OCI-LY3 (cell line): Measurements from ENCODE around the gene SLC35F6.

Source experiments
- H2AFZ ChIP-seq: fragments of 200-600, 300-600 bp; shearing (Covaris generic); 2 replicates; pipeline ENCODE4 v1.6.0; 2014; ENCODE audit warnings: antibody characterized with exemption, low read depth, low read length
- H3K27ac ChIP-seq: fragments of 200-600, 300-600 bp; sonication (generic); 2 replicates; pipeline ENCODE4 v1.5.1; 2014; ENCODE audit warnings: mild to moderate bottlenecking, low read length, moderate library complexity, mixed read lengths
- H3K27me3 ChIP-seq: fragments of 200-600, 300-600 bp; sonication (generic); 2 replicates; pipeline ENCODE4 v1.6.1; 2014; ENCODE audit warnings: low read depth, low read length, mixed read lengths
- H3K36me3 ChIP-seq: fragments of 200-600, 300-600 bp; sonication (generic); replicated peaks from 2 replicates; pipeline ENCODE3; 2014; ENCODE audit warnings: low read depth, low read length, mixed read lengths
- H3K4me1 ChIP-seq: fragments of 300-600, 200-600 bp; sonication (generic); 2 replicates; pipeline ENCODE4 v1.6.1; 2014; ENCODE audit warnings: low read length, mixed read lengths
- H3K4me2 ChIP-seq: fragments of 200-600, 300-600 bp; sonication (generic); 2 replicates; pipeline ENCODE4 v1.6.1; 2014; ENCODE audit warnings: low read length, mixed read lengths
- H3K4me3 ChIP-seq: fragments of 300-600, 200-600 bp; sonication (generic); 2 replicates; pipeline ENCODE4 v1.5.1; 2014; ENCODE audit warnings: antibody characterized with exemption, mild to moderate bottlenecking, low read length, moderate library complexity
- H3K79me2 ChIP-seq: fragments of 300-600, 200-600 bp; shearing (Covaris generic); 2 replicates; pipeline ENCODE4 v1.6.1; 2014; ENCODE audit warnings: mild to moderate bottlenecking, low read length, mixed read lengths
- H3K9ac ChIP-seq: fragments of 300-600, 200-600 bp; shearing (Covaris generic); 2 replicates; pipeline ENCODE4 v1.6.0; 2014; ENCODE audit warnings: mild to moderate bottlenecking, low read length, moderate library complexity
- H3K9me3 ChIP-seq: fragments of 200-600, 300-600 bp; shearing (Covaris generic); 2 replicates; pipeline ENCODE4 v1.6.1; 2014; ENCODE audit warnings: low read length, mixed read lengths; ENCODE audit not compliant: insufficient read depth
- H4K20me1 ChIP-seq: fragments of 200-600, 300-600 bp; sonication (generic); 2 replicates; pipeline ENCODE4 v1.6.1; 2016; ENCODE audit warnings: low read length, mixed read lengths; ENCODE audit not compliant: insufficient read depth
- CTCF ChIP-seq: fragments of 200-600, 300-600 bp; sonication (generic); IDR thresholded peaks from 2 replicates; pipeline ENCODE4 v1.5.1; 2014; ENCODE audit warnings: antibody characterized with exemption, low read length, low read depth
- EZH2phosphoT487 ChIP-seq: fragments of 200-600 bp; shearing (Covaris generic); IDR thresholded peaks from 2 replicates; pipeline ENCODE4 v1.6.1; 2018; ENCODE audit warnings: antibody characterized with exemption, mixed run types, low read depth

SLC35F6 gene

GRCh38 chr2:26769089-26769761 is 5.1 kb downstream of the SLC35F6 start:
- H4K20me1 ChIP-seq, result peaks cover 6% of the 10 kb centered on the region; the same call in 1 of the 2 replicates
- no peak overlapping the region for H3K9ac ChIP-seq
- no peaks in the 10 kb centered on the region for H3K9me3 ChIP-seq
- peaks cover 8% of the 10 kb centered on the region; the same call in 1 of the 2 replicates for H3K4me1 ChIP-seq
- no peak overlapping the region for H3K4me3 ChIP-seq
- no peak overlapping the region for H3K27ac ChIP-seq
- H3K36me3 ChIP-seq, result no peaks in the 10 kb centered on the region
- H3K27me3 ChIP-seq, result no peaks in the 10 kb centered on the region
- peaks cover 22% of the 10 kb centered on the region for H3K79me2 ChIP-seq
- TF ChIP-seq CTCF, result no peak
- TF ChIP-seq EZH2phosphoT487, result no peak
- no peak overlapping the region for H2AFZ ChIP-seq
- no peak overlapping the region for H3K4me2 ChIP-seq

- Histone ChIP-seq H3K4me1 (no peaks in the 10 kb centered on the region), H3K79me2 (peaks cover 3% of the 10 kb centered on the region; the same call in 1 of the 2 replicates), H3K9ac (no peak overlapping the region)
Measured at GRCh38 chr2:26770986-26771586, 7.0 kb downstream of the SLC35F6 start.

DNA sequence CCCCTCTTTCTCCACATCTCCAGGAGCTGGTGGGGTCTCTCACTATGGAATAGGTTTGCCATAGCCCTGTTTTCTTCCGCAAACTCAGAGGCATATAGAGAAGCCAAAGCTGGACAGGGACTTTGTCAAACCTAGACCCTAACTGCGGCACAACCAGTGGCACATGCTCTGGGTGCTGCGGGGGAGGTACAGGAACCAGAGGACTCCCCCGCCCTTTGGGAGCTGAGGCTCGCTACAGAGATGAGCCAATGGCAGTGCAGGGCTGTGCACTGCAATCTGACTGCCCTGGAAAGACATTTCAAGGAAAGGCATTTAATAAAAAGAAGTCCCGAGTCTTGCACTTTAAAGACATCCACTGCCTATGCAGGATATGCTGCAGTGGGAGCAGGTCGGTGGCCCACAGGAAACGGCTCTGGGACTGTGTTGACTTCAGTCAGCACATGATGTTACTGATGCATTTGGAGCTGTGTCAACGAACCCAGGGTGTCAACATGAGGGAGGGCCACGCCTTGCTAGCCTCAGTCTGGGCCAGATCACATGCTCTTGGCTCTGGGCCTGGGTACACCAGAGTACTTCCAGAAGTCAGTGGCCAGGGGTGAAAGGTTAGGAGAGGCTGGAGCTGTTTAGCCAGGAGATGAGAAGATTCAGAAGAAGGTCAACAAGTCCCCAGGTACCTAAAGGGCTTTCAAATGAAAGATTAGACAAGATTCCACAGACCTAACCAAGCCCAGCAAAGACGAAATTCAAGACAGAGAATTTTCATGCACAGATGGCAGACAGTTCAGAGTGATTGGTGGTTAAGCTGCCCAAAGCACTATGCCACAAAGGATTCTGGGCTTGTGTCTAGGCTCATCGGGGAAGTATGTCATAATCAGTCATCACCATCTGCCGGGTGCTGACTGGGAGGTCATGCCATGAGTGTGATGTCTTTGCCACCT is 8.2 kb downstream of the SLC35F6 start:
- Histone ChIP-seq H3K27me3 (no peaks in the 10 kb centered on the region), H3K27ac (no peak overlapping the region), H3K79me2 (peaks cover 3% of the 10 kb centered on the region; the same call in 1 of the 2 replicates), H3K4me1 (no peaks in the 10 kb centered on the region), H3K9ac (no peak overlapping the region), H4K20me1 (peaks cover 2% of the 10 kb centered on the region; the same call in 1 of the 2 replicates), H2AFZ (no peak overlapping the region), H3K9me3 (no peaks in the 10 kb centered on the region), H3K4me3 (no peak overlapping the region), H3K4me2 (no peak overlapping the region), H3K36me3 (peaks cover 8% of the 10 kb centered on the region)
- no peak for TF ChIP-seq CTCF
- no peak for TF ChIP-seq EZH2phosphoT487

More at GRCh38 chr2:26770986-26771586, 7.0 kb downstream of the SLC35F6 start:
- no peaks in the 10 kb centered on the region for H3K9me3 ChIP-seq
- no peak overlapping the region for H3K27ac ChIP-seq
- H4K20me1 ChIP-seq, result peaks cover 6% of the 10 kb centered on the region; the same call in 1 of the 2 replicates
- H3K4me3 ChIP-seq, result no peak overlapping the region
- H2AFZ ChIP-seq, result no peak overlapping the region
- TF ChIP-seq CTCF, result peak; percentile 39; the same call in 1 of the 2 replicates
- TF ChIP-seq EZH2phosphoT487, result no peak
- H3K27me3 ChIP-seq, result no peaks in the 10 kb centered on the region
- H3K36me3 ChIP-seq, result peaks cover 8% of the 10 kb centered on the region
- H3K4me2 ChIP-seq, result no peak overlapping the region
